Esophagus muscularis mucosa (tissue), 3 donors: Measurements from ENCODE around the gene ZNF213.

Experiments used
- CTCF ChIP-seq, 3 experiments: fragments of 200-600 bp in 2 of 3; fragments of 450-650 bp in 1 of 3; sonication (generic) in 2 of 3; IDR thresholded peaks; one replicate each; pipeline ENCODE4 v1.5.1; 2017 to 2019; ENCODE audit warnings: antibody characterized with exemption in 3 of 3, mild to moderate bottlenecking in 2 of 3, moderate library complexity in 1 of 3
- POLR2A ChIP-seq: fragments of 450-650 bp; IDR thresholded peaks from one replicate; pipeline ENCODE4 v1.6.1; 2017; ENCODE audit warnings: antibody characterized with exemption, moderate library complexity, mild to moderate bottlenecking, low read depth
- POLR2AphosphoS5 ChIP-seq, 2 donors: sonication (generic); formaldehyde crosslinking; IDR thresholded peaks; one replicate each; pipeline ENCODE4 v1.6.1; 2017; ENCODE audit warnings: antibody characterized with exemption in 2 of 2

GRCh38 chr16:3115003-3115402 is 19.8 kb upstream of the ZNF213 start:
- TF ChIP-seq POLR2A (no peak), CTCF (IDR thresholded peaks at IDR 0.05) (no peak), POLR2AphosphoS5 (IDR thresholded peaks at IDR 0.05) (no peak)
